ENCODE data around the gene SARNP. TPM values are rescaled to one million over a fixed set of nuclear protein-coding genes. Genes with fewer than 3 reads are reported as not detected.

Gene SARNP
- total and polyA plus RNA-seq, 3 donors from 2014 or later: 88.3 to 99.2 (median 96.3) TPM

DNA sequence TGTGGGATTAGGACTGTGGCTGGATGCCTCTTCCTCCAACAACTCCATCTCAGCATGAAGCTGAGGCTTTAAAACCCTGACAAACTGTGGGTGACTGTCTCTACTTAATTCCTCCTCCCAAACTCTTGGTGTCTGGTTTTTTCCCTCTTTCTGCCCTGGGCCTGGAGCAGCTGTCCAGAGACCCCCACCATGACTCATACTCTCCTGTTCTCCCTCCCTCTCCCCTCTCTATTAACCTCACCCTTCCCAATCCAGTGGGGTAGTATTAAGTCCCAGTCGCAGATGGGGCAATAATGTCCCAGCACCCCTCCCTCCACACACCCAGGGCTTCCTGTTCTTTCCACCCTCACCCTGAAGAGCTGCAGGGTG, 13.9 kb upstream of the SARNP start:
- TF ChIP-seq, protein P1, sequence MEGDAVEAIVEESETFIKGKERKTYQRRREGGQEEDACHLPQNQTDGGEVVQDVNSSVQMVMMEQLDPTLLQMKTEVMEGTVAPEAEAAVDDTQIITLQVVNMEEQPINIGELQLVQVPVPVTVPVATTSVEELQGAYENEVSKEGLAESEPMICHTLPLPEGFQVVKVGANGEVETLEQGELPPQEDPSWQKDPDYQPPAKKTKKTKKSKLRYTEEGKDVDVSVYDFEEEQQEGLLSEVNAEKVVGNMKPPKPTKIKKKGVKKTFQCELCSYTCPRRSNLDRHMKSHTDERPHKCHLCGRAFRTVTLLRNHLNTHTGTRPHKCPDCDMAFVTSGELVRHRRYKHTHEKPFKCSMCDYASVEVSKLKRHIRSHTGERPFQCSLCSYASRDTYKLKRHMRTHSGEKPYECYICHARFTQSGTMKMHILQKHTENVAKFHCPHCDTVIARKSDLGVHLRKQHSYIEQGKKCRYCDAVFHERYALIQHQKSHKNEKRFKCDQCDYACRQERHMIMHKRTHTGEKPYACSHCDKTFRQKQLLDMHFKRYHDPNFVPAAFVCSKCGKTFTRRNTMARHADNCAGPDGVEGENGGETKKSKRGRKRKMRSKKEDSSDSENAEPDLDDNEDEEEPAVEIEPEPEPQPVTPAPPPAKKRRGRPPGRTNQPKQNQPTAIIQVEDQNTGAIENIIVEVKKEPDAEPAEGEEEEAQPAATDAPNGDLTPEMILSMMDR (IDR thresholded peaks at IDR 0.05): no peak
- TF ChIP-seq POLR2A (IDR thresholded peaks at IDR 0.05): no peak
- H3K4me3 ChIP-seq: peak overlapping the region; percentile 88 to 97
- no peaks in the 10 kb centered on the region for H3K9me3 ChIP-seq
- H3K4me1 ChIP-seq: peaks cover 34% of the 10 kb centered on the region
- no peaks in the 10 kb centered on the region for H3K27me3 ChIP-seq
- no peak for DNase-seq
- H3K27ac ChIP-seq: peak overlapping the region; percentile 95 to 96
- WGBS, 2 donors: 5 to 6% methylated on average over 1 of the region's 1 CpG
- no peaks in the 10 kb centered on the region for H3K36me3 ChIP-seq (ENCODE audit: low read depth, missing control alignments)
- intact Hi-C loops (cut with DNase I; ENCODE audit: low total_unique reads): loop anchor here (10.0 kb wide), 1 partner anchor 93 kb away; the partner anchor contains the start of gene PYM1

DNA sequence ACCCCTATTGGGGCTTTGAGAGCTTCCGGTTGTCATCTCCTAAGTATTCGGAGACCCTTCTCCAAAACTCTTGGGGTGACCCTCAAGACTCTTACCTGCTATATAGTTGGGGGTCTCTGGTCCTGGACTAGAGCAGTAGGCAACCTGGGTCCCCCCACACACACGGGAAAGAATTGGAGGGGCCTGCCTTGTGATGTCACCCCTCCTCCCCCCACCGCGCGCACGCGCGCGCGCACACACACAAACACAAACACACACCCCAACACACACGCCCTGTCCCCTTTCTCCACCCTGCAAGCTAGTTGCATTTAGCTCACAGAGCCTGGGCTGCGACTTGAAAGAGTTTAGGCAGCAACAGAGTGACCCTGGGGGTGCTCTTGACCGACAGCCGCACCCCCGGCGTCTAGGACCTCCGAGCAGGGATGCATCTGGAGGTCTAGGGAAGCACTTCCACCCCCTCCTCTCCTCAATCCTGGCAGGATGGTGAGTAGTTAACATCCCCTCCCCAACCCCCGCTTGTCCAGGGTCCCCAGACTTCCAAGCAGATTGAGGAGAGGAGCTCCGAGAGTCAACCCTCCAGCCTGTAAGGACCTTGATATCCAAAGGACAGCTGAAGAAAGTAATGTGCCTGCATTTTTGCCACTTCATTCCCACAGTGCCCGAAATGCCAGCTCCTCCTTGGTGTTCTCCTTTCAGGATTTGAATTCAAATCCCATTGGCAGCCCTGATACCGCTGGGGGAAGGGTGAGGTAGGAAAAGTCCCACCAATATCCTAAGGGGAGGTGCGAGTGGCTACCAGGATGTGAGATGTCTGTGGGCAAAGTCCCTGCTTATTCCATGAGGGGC, 13.3 kb upstream of the SARNP start:
- peak; percentile 87 for DNase-seq
- H3K27me3 ChIP-seq: no peaks in the 10 kb centered on the region
- 1% methylated on average over 16 to 23 of the region's 23 CpGs for WGBS, 2 donors
- peak overlapping the region; percentile 88 to 97 for H3K4me3 ChIP-seq
- intact Hi-C loops (cut with DNase I; ENCODE audit: low total_unique reads): loop anchor here (10.0 kb wide), 1 partner anchor 94 kb away; the partner anchor contains the start of gene PYM1
- H3K36me3 ChIP-seq (ENCODE audit: low read depth, missing control alignments): no peaks in the 10 kb centered on the region
- H3K4me1 ChIP-seq: peaks cover 34% of the 10 kb centered on the region
- H3K9me3 ChIP-seq: no peaks in the 10 kb centered on the region
- H3K27ac ChIP-seq: peak overlapping the region; percentile 95 to 96
- peak; percentile 49 for TF ChIP-seq POLR2A (IDR thresholded peaks at IDR 0.05)
- TF ChIP-seq, protein P1 (IDR thresholded peaks at IDR 0.05): no peak

DNA sequence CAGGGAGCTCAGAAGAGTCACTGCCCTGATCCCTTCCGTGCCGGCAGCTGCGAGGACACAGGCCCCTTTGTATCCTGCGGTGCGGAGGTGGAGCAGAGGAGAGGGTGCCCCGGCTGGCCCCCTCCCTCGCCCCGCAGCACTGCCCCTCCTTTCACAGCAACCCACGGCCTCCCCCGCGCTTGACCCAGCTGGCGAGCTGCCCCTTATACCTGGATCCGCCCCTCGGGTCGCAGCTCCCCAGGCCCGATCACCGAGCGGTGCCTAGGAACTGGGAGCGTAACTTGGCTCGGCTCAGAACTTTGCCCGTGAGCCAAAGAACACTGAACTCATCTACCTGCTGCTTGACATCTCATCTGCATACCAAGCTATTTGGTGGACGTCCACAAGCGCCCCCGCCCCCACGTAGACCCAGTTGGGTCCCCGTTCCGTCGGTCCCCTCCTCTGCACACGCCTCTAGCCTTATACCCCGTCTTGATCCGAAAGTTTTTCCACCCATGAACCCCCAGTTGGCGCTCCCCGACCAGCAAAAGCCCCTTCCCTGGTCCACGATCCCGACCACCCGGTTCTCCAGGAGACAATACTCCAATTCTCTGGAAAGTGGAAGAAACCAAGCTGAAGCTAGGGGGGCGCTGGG, 12.6 kb upstream of the SARNP start:
- no peaks in the 10 kb centered on the region for H3K36me3 ChIP-seq (ENCODE audit: low read depth, missing control alignments)
- H3K27me3 ChIP-seq: no peaks in the 10 kb centered on the region
- DNase-seq: peak; percentile 66
- peak overlapping the region; percentile 95 to 96 for H3K27ac ChIP-seq
- intact Hi-C loops (cut with DNase I; ENCODE audit: low total_unique reads): loop anchor here (10.0 kb wide), 1 partner anchor 95 kb away; the partner anchor contains the start of gene PYM1
- TF ChIP-seq, protein P1 (IDR thresholded peaks at IDR 0.05): no peak
- TF ChIP-seq POLR2A (IDR thresholded peaks at IDR 0.05): no peak
- peak overlapping the region; percentile 88 to 97 for H3K4me3 ChIP-seq
- 0% methylated on average over 22 to 37 of the region's 37 CpGs for WGBS, 2 donors
- peaks cover 34% of the 10 kb centered on the region for H3K4me1 ChIP-seq
- no peaks in the 10 kb centered on the region for H3K9me3 ChIP-seq

DNA sequence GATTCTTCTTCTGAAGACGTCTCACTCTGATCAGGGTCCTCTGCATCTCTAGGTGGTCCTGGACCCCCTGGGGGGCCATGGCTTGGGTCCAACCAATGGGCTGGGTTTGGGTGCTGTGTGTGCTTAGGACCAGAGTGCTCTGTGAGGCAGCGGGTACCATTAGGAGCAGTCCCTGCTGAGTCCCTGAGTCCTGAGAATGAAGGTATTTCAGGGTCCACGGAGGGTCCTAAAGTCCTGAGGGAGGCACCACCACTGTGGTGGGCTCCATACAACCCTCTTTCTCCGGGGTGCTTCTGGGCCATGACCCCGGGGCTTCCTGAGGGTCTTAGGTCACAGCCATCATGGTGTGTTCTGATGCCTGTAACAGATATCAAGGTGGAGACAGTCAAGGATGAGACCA, 10.8 kb upstream of the SARNP start:
- Histone ChIP-seq H3K27ac (peak overlapping the region in 1 of 2 donors; percentile 95), H3K27me3 (no peaks in the 10 kb centered on the region), H3K9me3 (no peaks in the 10 kb centered on the region), H3K4me3 (peak overlapping the region; percentile 88 to 97), H3K36me3 (ENCODE audit: low read depth, missing control alignments) (no peaks in the 10 kb centered on the region), H3K4me1 (peaks cover 39% of the 10 kb centered on the region)
- no peak for TF ChIP-seq POLR2A (IDR thresholded peaks at IDR 0.05)
- TF ChIP-seq, protein P1 (IDR thresholded peaks at IDR 0.05): no peak
- DNase-seq: no peak
- WGBS, 2 donors: 45 to 66% methylated on average over 5 of the region's 5 CpGs
- intact Hi-C loops (cut with DNase I; ENCODE audit: low total_unique reads): no loop called here
